HCT116 (cell line): ENCODE data around the gene CCDC148. TPM values are rescaled to one million over a fixed set of nuclear protein-coding genes. Genes with fewer than 3 reads are reported as not detected.

ENCODE experiments used
- ATAC-seq: fragments of 200-7000 bp; cut with Tn5 transposase; 2 replicates; pipeline ENCODE4 v1.9.1; 2020; ENCODE audit warnings: mild to moderate bottlenecking, moderate library complexity
- BruUV-seq: library from RNA; stranded (reverse); fragments of 400-500 nt; replicated peaks from 2 replicates; lab custom pipeline; 2021; lab: Mats Ljungman, UMichigan
- CTCF ChIA-PET: fragments of 300-600 bp; sonication (Branson Sonifier 250); formaldehyde crosslinking; loops from one replicate; lab custom pipeline; 2021; ENCODE audit warnings: antibody characterized with exemption; lab: Charles Lee
- POLR2A ChIA-PET: fragments of 300-600, 350-600 bp; sonication (Branson Sonifier 250); formaldehyde crosslinking; loops from one replicate; lab custom pipeline; 2021; ENCODE audit warnings: antibody characterized with exemption; lab: Charles Lee
- RAD21 ChIA-PET, 2 experiments: fragments of 300-600 bp; sonication (Branson Sonifier 250); formaldehyde crosslinking; loops; one replicate each; lab custom pipeline; 2023; ENCODE audit warnings: low total read pairs in 2 of 2; ENCODE audit not compliant: uncharacterized antibody in 2 of 2, unreplicated experiment in 2 of 2, low non-redundant PET in 1 of 2; lab: Charles Lee
- DNase-seq: peaks from one replicate; pipeline ENCODE4 v3.0.0-alpha.2; 2010; ENCODE audit warnings: low read depth, low spot score
- H2AFZ ChIP-seq: fragments of 200-600 bp; shearing (Covaris generic), sonication (generic); 2 replicates; pipeline ENCODE4 v1.6.1; 2017; ENCODE audit warnings: low read depth, mixed run types, mixed read lengths, antibody characterized with exemption, low read length; ENCODE audit not compliant: poor library complexity, severe bottlenecking
- H3K27ac ChIP-seq: 2 replicates; pipeline ENCODE4 v1.5.1; 2012; ENCODE audit warnings: low read depth, low read length
- H3K27me3 ChIP-seq: fragments of 200-600 bp; sonication (generic); 2 replicates; pipeline ENCODE4 v1.6.1; 2016; ENCODE audit warnings: mixed run types, low read length, mixed read lengths; ENCODE audit not compliant: insufficient read depth
- H3K36me3 ChIP-seq, 2 experiments: fragments of 200-500 bp in 1 of 2; fragments of 200-600 bp in 1 of 2; sonication (Bioruptor generic) in 1 of 2; sonication (generic) in 1 of 2; 2 replicates each; pipeline versions ENCODE4 v1.5.1 to v1.6.1; 2014 to 2016; ENCODE audit warnings: low read length in 2 of 2, inconsistent platforms in 1 of 2, mixed read lengths in 1 of 2, mixed run types in 1 of 2; ENCODE audit not compliant: insufficient read depth in 2 of 2, control insufficient read depth in 1 of 2
- H3K4me1 ChIP-seq, 2 experiments: fragments of 200-600 bp in 1 of 2; sonication (generic) in 1 of 2; 2 replicates each; pipeline versions ENCODE4 v1.5.1 to v1.6.1; 2012 to 2017; ENCODE audit warnings: low read length in 2 of 2, inconsistent platforms in 1 of 2, mild to moderate bottlenecking in 1 of 2, mixed read lengths in 1 of 2, mixed run types in 1 of 2, moderate library complexity in 1 of 2; ENCODE audit not compliant: insufficient read depth in 2 of 2, control insufficient read depth in 1 of 2
- H3K4me2 ChIP-seq: fragments of 200-600 bp; sonication (generic); 2 replicates; pipeline ENCODE4 v1.6.1; 2017; ENCODE audit warnings: mixed run types, low read length, mixed read lengths
- H3K4me3 ChIP-seq, 2 experiments: fragments of 200-600 bp in 1 of 2; sonication (generic) in 1 of 2; replicated peaks in 1 of 2; 2 replicates each; pipeline ENCODE4 v1.5.1; 2011 to 2016; ENCODE audit warnings: low read length in 2 of 2, control low read depth in 1 of 2, low read depth in 1 of 2, mild to moderate bottlenecking in 1 of 2, mixed read lengths in 1 of 2, mixed run types in 1 of 2
- H3K79me2 ChIP-seq: fragments of 200-600 bp; sonication (generic); 2 replicates; pipeline ENCODE4 v1.6.1; 2017; ENCODE audit warnings: mild to moderate bottlenecking, mixed run types, low read length, moderate library complexity, mixed read lengths; ENCODE audit not compliant: insufficient read depth
- H3K9ac ChIP-seq: fragments of 200-600 bp; sonication (generic); 2 replicates; pipeline ENCODE4 v1.6.1; 2016; ENCODE audit warnings: low read length, mixed read lengths
- H3K9me2 ChIP-seq: fragments of 200-600 bp; sonication (generic), shearing (Covaris generic); 2 replicates; pipeline ENCODE4 v1.6.1; 2017; ENCODE audit warnings: mixed run types, mild to moderate bottlenecking, moderate library complexity; ENCODE audit not compliant: insufficient read depth
- H3K9me3 ChIP-seq, 2 experiments: fragments of 200-500 bp in 1 of 2; fragments of 200-600 bp in 1 of 2; sonication (Bioruptor generic) in 1 of 2; sonication (generic) in 1 of 2; 2 replicates each; pipeline ENCODE4 v1.6.1; 2014 to 2017; ENCODE audit warnings: low read length in 2 of 2, mixed read lengths in 2 of 2, inconsistent platforms in 1 of 2, low read depth in 1 of 2, mild to moderate bottlenecking in 1 of 2, mixed run types in 1 of 2, moderate library complexity in 1 of 2; ENCODE audit not compliant: control insufficient read depth in 1 of 2, insufficient read depth in 1 of 2
- H4K20me1 ChIP-seq: fragments of 200-600 bp; sonication (generic), shearing (Covaris generic); 2 replicates; pipeline ENCODE4 v1.6.1; 2017; ENCODE audit warnings: mixed run types, mild to moderate bottlenecking, moderate library complexity; ENCODE audit not compliant: insufficient read depth
- ATF3 ChIP-seq: IDR thresholded peaks from 2 replicates; pipeline ENCODE4 v1.6.1; 2012
- CEBPB ChIP-seq: IDR thresholded peaks from 2 replicates; pipeline ENCODE4 v1.6.1; 2012; ENCODE audit warnings: low read depth
- CTCF ChIP-seq, 3 experiments: fragments of 200-600 bp in 1 of 3; sonication (generic) in 1 of 3; IDR thresholded peaks in 2 of 3; conservative IDR thresholded peaks in 1 of 3; 2 replicates each; pipeline ENCODE4 v1.5.1; 2012 to 2017; ENCODE audit warnings: low read depth in 2 of 3, low read length in 2 of 3, antibody characterized with exemption in 1 of 3, borderline replicate concordance in 1 of 3, control low read depth in 1 of 3, mild to moderate bottlenecking in 1 of 3, mixed read lengths in 1 of 3, mixed run types in 1 of 3, moderate library complexity in 1 of 3; ENCODE audit not compliant: insufficient read depth in 1 of 3
- EGR1 ChIP-seq: IDR thresholded peaks from 2 replicates; pipeline ENCODE4 v1.6.1; 2012; ENCODE audit warnings: low read depth
- EZH2 ChIP-seq: fragments of 200-600 bp; sonication (generic); IDR thresholded peaks from 2 replicates; pipeline ENCODE4 v1.6.1; 2017; ENCODE audit warnings: antibody characterized with exemption, mixed run types
- EZH2phosphoT487 ChIP-seq: fragments of 200-600 bp; IDR thresholded peaks from 2 replicates; pipeline ENCODE4 v1.6.1; 2018; ENCODE audit warnings: antibody characterized with exemption, borderline replicate concordance
- FOSL1 ChIP-seq: IDR thresholded peaks from 2 replicates; pipeline ENCODE4 v1.6.1; 2012; ENCODE audit warnings: low read depth
- POLR2AphosphoS5 ChIP-seq: IDR thresholded peaks from 2 replicates; pipeline ENCODE4 v1.6.1; 2011; ENCODE audit warnings: mild to moderate bottlenecking, low read depth, low read length, moderate library complexity
- RAD21 ChIP-seq: IDR thresholded peaks from 2 replicates; pipeline ENCODE4 v1.6.1; 2012; ENCODE audit warnings: low read depth, mild to moderate bottlenecking
- REST ChIP-seq: IDR thresholded peaks from 2 replicates; pipeline ENCODE4 v1.6.1; 2012; ENCODE audit warnings: low read depth
- SIN3A ChIP-seq: IDR thresholded peaks from 2 replicates; pipeline ENCODE4 v1.6.1; 2012; ENCODE audit warnings: low read depth
- SP1 ChIP-seq: IDR thresholded peaks from 2 replicates; pipeline ENCODE4 v1.6.1; 2012; ENCODE audit warnings: low read depth
- SRF ChIP-seq: IDR thresholded peaks from 2 replicates; pipeline ENCODE4 v1.6.1; 2012; ENCODE audit warnings: low read depth
- TCF7L2 ChIP-seq: IDR thresholded peaks from 2 replicates; pipeline ENCODE4 v1.7.0; 2011; ENCODE audit warnings: borderline replicate concordance, inconsistent platforms; ENCODE audit not compliant: insufficient read depth, insufficient read length; ENCODE audit errors: extremely low read depth
- ZBTB33 ChIP-seq: IDR thresholded peaks from 2 replicates; pipeline ENCODE4 v1.6.1; 2011; ENCODE audit warnings: mild to moderate bottlenecking, low read length, moderate library complexity; ENCODE audit not compliant: insufficient replicate concordance; ENCODE audit errors: extremely low read depth
- ZFX ChIP-seq: fragments of 450-650 bp; IDR thresholded peaks from 2 replicates; pipeline ENCODE4 v1.6.1; 2017
- intact Hi-C: fragments of 100-400 bp; cut with micrococcal nuclease; formaldehyde crosslinking; loops from 2 replicates; pipeline ENCODE4 v1.10.0; 2022
- total RNA-seq: library from RNA; stranded (reverse); gene quantifications from one replicate; pipeline ENCODE4 v1.2.1, GENCODE V29; 2021; ENCODE audit not compliant: unreplicated experiment

The CCDC148 gene
- total RNA-seq, 1 experiment from 2014 or later, result 0.59 TPM

- no peak for DNase-seq
- Histone ChIP-seq H3K79me2 (no peaks in the 10 kb centered on the region), H3K27me3 (no peaks in the 10 kb centered on the region), H2AFZ (no peak overlapping the region), H3K4me3 (no peak overlapping the region), H3K36me3 (no peaks in the 10 kb centered on the region), H3K9ac (no peak overlapping the region), H3K27ac (no peak overlapping the region), H3K9me3 (no peaks in the 10 kb centered on the region), H3K4me1 (peaks cover 2 to 3% of the 10 kb centered on the region in 2 experiments; a peak in 2 of 4 replicates), H3K4me2 (no peak overlapping the region), H3K9me2 (no peaks in the 10 kb centered on the region), H4K20me1 (no peaks in the 10 kb centered on the region)
- no TSS peak for BruUV-seq
- RAD21 ChIA-PET, result interaction anchor here in 1 of 2 experiments (0.7 kb wide), 1 partner anchor 104 kb away, joined by 3 read pairs; no protein-coding TSS in a partner anchor
- CTCF ChIA-PET, result no interaction called here
- POLR2A ChIA-PET, result no interaction called here
- intact Hi-C loops, result no loop called here
- TF ChIP-seq REST (no peak), ZBTB33 (no peak), ATF3 (no peak), RAD21 (no peak), SRF (no peak), CTCF (IDR thresholded peaks at IDR 0.05 in 2 of 3, conservative IDR thresholded peaks at IDR 0.05 in 1 of 3; ENCODE audit: borderline replicate concordance in 1 of 3, insufficient read depth in 1 of 3, low read depth in 2 of 3, low read length in 2 of 3) (no peak), SP1 (no peak), EZH2 (no peak), EGR1 (no peak), TCF7L2 (no peak), POLR2AphosphoS5 (no peak), CEBPB (no peak), ZFX (no peak), SIN3A (no peak), FOSL1 (no peak), EZH2phosphoT487 (no peak)
- no peak for ATAC-seq
Measured at GRCh38 chr2:158128168-158128973, 328.2 kb downstream of the CCDC148 start.
